Loucy (cell line): ENCODE results near the gene SLC11A1.

ENCODE experiments used
- CTCF ChIP-seq: fragments of 200-600 bp; sonication (generic); conservative IDR thresholded peaks from 2 replicates; pipeline ENCODE4 v1.5.1; 2014; ENCODE audit warnings: mild to moderate bottlenecking, antibody characterized with exemption, low read length
- EZH2phosphoT487 ChIP-seq: fragments of 200-600 bp; IDR thresholded peaks from 2 replicates; pipeline ENCODE4 v1.6.1; 2018; ENCODE audit warnings: antibody characterized with exemption, mild to moderate bottlenecking, moderate library complexity, borderline replicate concordance

GRCh38 chr2:218375212-218375611 lies 6.9 kb upstream of the SLC11A1 start:
- TF ChIP-seq CTCF (no peak), EZH2phosphoT487 (no peak)
